NCI-H2227 treated with DMSO at 0.1 percent for 48 hours (cell line): ENCODE measurements around the gene ZNF324.
"Not testable (repeated sequence)": the region's sequence is repeated elsewhere in the genome, so short reads cannot be mapped to it uniquely, and the experiment has no call there.

ENCODE experiments used
- DNase-seq: peaks from one replicate; lab custom pipeline; 2025; lab: John Stamatoyannopoulos, UW

Gene ZNF324

GRCh38 chr19:58466760-58467589 lies at the start of gene ZNF324:
Gene ZNF324, plus strand, starts transcription at chr19:58467080. Its CDS starts 2,106 bp downstream, at chr19:58469186.
- DNase-seq, result peak; percentile 99

DNA sequence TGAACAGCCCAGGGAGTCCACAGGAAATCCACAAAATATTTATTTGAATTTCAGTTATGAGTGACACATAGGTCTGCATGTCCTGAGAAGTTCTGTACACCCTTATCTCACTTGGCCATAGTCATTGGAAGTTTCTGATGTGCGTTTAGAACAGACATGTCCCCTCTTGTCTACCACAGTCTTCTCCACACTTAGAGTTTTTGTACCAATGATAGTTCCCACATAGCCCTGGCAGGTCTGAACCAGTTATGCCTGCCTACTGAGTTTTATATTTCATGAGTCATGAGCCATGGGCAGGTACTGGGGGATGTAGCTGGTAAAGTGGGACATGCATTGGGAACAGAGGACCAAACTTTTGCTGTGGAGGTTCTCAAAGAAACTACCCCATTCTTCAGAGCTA lies 38.3 kb upstream of the ZNF324 start:
- DNase-seq, result no peak

GRCh38 chr19:58429745-58430144 lies 37.1 kb upstream of the ZNF324 start:
- no peak for DNase-seq

- DNase-seq, result no peak
These were observed 32.7 kb upstream of the ZNF324 start for GRCh38 chr19:58434217-58434616.

GRCh38 chr19:58439576-58440554 lies 27.0 kb upstream of the ZNF324 start, which contains the start of gene ZNF132:
Gene ZNF132, minus strand, starts transcription at chr19:58440153. Its CDS starts 332 bp downstream, at chr19:58439821.
- peak; percentile 91 for DNase-seq

- no peak for DNase-seq
These were observed 26.3 kb upstream of the ZNF324 start for GRCh38 chr19:58440556-58440955.

DNA sequence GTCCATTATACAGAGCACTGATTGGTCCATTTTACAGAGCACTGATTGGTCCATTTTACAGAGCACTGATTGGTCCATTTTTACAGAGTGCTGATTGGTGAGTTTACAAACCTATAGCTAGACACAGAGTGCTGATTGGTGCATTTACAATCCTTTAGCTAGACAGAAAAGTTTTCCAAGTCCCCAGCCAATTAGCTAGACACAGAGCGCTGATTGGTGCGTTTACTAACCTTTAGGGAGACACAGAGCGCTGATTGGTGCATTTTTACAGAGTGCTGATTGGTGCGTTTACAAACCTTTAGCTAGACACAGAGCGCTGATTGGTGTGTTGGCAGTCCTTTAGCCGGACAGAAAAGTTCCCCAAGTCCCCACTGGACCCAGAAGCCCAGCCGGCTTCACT lies 23.9 kb upstream of the ZNF324 start:
- DNase-seq, result not testable (repeated sequence)

- not testable (repeated sequence) for DNase-seq
These were observed 18.0 kb upstream of the ZNF324 start for GRCh38 chr19:58448860-58449259.

GRCh38 chr19:58449980-58450379 lies 16.9 kb upstream of the ZNF324 start:
- DNase-seq, result not testable (repeated sequence)

- DNase-seq, result peak; percentile 80
These were observed 16.0 kb upstream of the ZNF324 start for GRCh38 chr19:58450856-58451357.

DNA sequence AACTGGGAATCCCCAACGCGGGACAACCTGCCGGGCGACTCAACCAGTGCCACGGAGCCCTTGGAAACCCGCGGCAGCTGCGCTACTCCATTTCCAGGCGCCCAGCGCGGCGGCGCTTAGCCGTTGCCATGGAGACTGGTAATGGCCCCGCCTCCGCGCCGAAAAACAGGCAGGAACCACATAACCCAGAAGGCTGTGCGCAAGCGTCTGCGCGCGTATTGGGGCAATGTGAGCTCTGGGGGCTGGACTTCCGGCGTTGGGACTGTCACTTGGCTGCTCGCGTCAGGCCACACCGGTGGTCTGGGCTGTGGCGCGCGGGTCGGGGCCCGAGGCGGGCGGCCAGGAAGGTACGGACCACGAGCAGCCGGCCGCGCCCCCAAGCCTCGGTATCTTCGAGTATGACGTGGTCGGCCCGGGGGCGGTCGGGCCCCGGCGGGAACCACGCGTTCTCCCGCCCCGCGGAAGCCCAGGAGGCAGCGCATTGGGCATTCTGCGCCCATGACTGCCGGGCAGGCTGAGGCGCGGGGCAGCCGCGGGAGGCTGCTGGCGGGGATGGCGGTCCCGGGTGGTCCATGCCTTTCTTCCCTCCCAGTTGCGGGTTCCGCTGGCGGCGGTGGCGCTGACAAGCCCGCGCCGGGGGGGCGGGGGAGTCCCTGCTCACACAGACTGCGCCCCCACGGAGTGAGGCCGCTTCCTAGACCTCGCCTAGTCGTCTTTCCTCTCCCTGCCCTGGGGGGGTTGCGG lies 15.3 kb upstream of the ZNF324 start, which contains the start of gene ZNF324B:
TSS of gene ZNF324B (plus strand) at position 265 of the 744 bp plus-strand sequence. CDS start 2,080 bp downstream, outside the sequence.
- peak; percentile 100 for DNase-seq

- DNase-seq, result no peak
These were observed 13.1 kb upstream of the ZNF324 start for GRCh38 chr19:58453743-58454142.

GRCh38 chr19:58455306-58455705 lies 11.6 kb upstream of the ZNF324 start:
- no peak for DNase-seq

DNA sequence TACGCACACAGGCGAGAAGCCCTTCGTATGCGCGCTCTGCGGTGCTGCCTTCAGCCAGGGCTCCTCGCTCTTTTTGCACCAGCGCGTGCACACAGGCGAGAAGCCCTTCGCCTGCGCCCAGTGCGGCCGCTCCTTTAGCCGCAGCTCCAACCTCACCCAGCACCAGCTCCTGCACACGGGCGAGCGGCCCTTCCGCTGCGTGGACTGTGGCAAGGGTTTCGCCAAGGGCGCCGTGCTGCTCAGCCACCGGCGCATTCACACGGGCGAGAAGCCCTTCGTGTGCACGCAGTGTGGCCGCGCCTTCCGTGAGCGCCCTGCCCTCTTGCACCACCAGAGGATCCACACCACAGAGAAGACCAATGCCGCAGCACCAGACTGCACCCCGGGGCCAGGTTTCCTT lies 10.8 kb upstream of the ZNF324 start:
- DNase-seq, result no peak

DNA sequence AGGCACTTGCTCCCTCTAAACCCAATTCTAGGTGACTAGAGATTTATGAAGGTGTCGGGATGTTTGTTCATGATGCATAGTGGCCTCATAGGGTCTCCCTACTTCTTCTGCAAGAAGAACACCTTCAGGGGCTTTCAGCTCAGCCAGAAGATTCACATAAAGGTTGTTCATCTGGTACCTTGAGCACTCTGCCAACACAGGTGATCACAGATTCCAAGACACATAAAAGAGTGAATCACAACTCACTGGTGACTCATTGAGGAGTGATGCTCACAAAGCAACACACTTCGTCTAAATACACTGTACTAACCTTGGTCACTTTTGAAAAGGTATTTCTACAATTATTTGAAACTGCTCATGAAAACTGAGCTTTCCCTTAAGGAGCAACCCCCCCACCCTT lies 6.8 kb upstream of the ZNF324 start:
- no peak for DNase-seq

DNA sequence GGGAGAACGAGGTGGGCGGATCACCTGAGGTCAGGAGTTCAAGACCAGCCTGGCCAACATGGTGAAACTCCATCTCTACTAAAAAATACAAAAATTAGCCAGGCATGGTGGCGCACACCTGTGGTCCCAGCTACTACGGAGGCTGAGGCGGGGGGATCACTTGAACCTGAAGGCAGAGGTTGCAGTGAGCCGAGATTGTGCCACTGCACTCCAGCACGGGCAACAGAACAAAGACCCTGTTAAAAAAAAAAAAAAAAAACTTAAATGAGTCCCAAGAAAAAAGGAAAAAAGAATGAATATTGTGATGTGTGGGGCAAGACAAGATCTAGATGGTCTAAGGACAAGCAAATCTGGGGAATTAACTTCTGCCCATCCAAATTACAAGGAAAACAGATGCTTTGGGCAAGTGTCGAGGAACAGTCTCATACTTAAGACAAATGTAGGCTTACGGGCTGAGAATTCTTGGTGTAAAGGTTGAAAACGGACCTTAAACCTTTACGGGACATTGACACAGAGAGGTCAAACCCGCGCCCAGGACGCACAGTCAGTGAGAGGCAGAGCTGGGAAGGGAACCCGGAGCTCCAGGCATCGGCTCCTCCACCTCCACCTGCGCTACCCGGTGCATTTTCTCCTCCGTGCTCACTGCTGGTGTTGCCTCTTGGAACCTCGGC lies 656 bp upstream of the ZNF324 start:
- no peak for DNase-seq

DNA sequence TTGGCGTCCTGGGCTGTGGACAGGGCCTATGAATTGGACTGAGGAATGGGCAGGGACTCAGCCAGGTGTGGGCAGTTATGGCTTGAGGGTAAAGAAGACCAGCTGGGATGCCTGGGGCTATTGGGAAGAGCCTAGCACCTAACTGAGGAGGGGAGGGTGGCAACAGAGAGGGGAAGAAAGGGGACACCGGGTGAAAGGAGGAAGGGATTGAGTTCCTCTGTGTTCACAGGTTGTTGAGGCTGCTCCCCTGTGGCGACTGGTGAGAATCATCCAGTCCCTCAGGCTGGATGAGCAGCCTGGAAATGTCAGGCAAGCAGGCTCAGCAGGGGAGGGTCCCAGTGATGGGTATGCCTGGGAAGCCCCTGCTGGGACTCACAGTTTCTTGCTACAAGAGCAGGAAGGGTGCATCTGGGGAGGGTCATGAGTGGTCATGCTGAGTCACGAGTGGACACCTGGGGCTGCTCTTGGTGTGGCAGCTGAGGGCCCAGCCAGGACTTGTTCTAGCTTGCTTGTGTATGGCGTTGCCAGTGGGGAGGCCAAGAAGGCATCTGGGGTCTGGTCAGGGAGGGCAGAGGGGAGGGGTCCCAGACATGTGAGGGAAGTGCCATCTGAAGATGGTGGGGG lies 1.4 kb downstream of the ZNF324 start:
- no peak for DNase-seq

DNA sequence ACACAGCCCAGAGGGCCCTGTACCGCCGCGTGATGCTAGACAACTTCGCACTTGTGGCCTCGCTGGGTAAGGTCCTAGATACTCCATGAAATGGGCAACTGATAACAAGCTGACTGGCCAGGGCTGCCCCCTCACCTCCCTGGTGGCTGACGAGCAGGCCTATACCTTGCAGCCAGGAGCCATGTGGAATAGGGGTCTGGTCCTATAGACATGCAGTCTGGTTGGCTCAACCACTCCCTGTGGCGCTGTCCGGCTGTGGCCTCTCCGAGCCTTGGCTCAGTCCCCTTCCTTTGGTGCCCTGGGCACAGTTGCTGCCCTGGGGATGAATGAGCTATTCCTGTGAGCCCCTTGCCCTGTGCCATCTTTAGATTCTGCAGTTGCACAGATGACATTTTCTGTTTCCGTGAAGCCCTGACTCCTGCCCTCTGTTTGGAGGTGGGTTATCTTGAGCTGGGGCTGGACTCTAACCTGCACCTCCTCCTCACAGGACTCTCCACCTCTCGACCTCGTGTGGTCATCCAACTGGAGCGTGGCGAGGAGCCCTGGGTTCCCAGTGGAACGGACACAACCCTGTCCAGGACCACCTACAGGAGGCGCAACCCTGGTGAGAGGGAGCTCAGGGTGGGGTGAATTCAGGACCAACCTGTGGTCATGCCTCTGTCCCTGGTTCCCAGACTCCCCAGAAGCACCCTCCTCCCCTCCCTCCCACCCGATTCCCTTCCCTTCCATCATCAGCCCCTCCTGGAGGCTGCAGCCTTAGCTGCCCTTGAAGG lies 2.5 kb downstream of the ZNF324 start:
- no peak for DNase-seq

DNA sequence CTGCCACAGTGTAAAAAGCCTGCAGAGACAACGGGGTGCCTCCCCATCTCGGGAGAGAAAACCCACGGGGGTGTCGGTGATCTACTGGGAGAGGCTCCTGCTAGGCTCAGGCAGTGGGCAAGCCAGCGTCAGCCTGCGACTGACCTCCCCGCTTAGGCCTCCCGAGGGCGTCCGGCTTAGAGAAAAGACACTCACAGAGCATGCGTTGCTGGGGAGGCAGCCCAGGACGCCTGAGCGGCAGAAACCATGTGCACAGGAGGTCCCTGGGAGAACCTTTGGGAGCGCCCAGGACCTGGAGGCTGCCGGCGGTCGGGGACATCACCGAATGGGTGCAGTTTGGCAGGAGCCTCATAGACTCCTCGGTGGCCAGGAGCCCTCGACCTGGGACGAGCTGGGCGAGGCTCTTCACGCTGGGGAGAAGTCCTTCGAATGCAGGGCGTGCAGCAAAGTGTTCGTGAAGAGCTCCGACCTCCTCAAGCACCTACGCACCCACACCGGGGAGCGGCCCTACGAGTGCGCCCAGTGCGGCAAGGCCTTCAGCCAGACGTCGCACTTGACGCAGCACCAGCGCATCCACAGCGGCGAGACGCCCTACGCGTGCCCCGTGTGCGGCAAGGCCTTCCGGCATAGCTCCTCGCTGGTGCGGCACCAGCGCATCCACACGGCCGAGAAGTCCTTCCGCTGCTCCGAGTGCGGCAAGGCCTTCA lies 4.1 kb downstream of the ZNF324 start:
- DNase-seq, result not testable (repeated sequence)
